Measurements from ENCODE around the gene FAM151B.

The FAM151B gene

GRCh38 chr5:80590766-80591165 lies 102.9 kb downstream of the FAM151B start:
- DNase-seq (ENCODE audit: low spot score) = peak; percentile 84

GRCh38 chr5:80591352-80591751 lies 103.5 kb downstream of the FAM151B start:
- peak; percentile 98 for DNase-seq (ENCODE audit: low spot score)

DNA sequence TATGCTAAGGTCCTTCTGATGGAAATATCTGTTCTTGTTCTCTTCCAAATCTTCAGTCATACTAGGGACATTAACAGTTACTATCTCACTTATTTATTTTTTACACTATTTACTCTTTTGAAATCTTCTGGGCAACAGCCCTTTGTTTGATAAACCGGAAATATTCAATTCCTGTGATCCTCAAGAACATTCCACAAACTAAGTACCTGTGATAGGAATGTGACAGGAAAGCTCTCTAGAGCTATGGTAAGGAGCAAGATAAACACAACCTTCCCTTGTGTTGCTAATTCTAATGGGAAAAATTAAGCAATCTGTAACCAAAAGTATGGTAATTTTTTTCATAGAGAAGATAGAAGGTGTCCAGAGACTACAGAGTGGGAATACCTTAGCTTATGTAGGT lies 104.2 kb downstream of the FAM151B start:
- peak; percentile 71 for DNase-seq (ENCODE audit: low spot score)

All from kidney tubule cell (primary cell).